Parathyroid adenoma (tissue), 2 donors: Measurements from ENCODE around the gene OPCML.

ENCODE experiments used
- H2AFZ ChIP-seq: fragments of 300-600 bp; sonication (generic); one replicate; pipeline ENCODE4 v1.7.0; 2017; ENCODE audit warnings: antibody characterized with exemption, mild to moderate bottlenecking
- H3K27ac ChIP-seq: fragments of 300-600 bp; sonication (generic); one replicate; pipeline ENCODE4 v1.7.0; 2017
- H3K27me3 ChIP-seq: fragments of 300-600 bp; sonication (generic); one replicate; pipeline ENCODE4 v1.7.0; 2017; ENCODE audit warnings: low read length; ENCODE audit not compliant: control insufficient read depth, insufficient read depth
- H3K36me3 ChIP-seq: fragments of 300-600 bp; sonication (generic); one replicate; pipeline ENCODE4 v1.7.0; 2017; ENCODE audit warnings: low read length; ENCODE audit not compliant: control insufficient read depth, insufficient read depth
- H3K4me1 ChIP-seq: fragments of 300-600 bp; sonication (generic); one replicate; pipeline ENCODE4 v1.7.0; 2017; ENCODE audit warnings: control low read depth
- H3K4me2 ChIP-seq: fragments of 300-600 bp; sonication (generic); one replicate; pipeline ENCODE4 v1.7.0; 2017; ENCODE audit warnings: low read length
- H3K4me3 ChIP-seq: fragments of 300-600 bp; sonication (generic); one replicate; pipeline ENCODE4 v1.7.0; 2017; ENCODE audit warnings: low read depth, low read length
- H3K79me2 ChIP-seq: fragments of 300-600 bp; sonication (generic); one replicate; pipeline ENCODE4 v1.7.0; 2017; ENCODE audit warnings: control low read depth
- H3K9ac ChIP-seq: fragments of 300-600 bp; sonication (generic); one replicate; pipeline ENCODE4 v1.7.0; 2017; ENCODE audit warnings: mild to moderate bottlenecking
- H3K9me3 ChIP-seq: fragments of 300-600 bp; sonication (generic); one replicate; pipeline ENCODE4 v1.7.0; 2017; ENCODE audit warnings: low read length; ENCODE audit not compliant: control insufficient read depth
- TF ChIP-seq, protein P1 (sequence below): fragments of 300-600 bp; sonication (generic); IDR thresholded peaks from one replicate; pipeline ENCODE4 v1.7.0; 2017; ENCODE audit warnings: antibody characterized with exemption, mild to moderate bottlenecking
- donor health status: primary hyperparathyroidism.

OPCML gene

GRCh38 chr11:132586801-132587200 is 945.5 kb downstream of the OPCML start:
- Histone ChIP-seq H2AFZ (no peak overlapping the region), H3K4me2 (no peak overlapping the region), H3K36me3 (no peaks in the 10 kb centered on the region), H3K9me3 (no peaks in the 10 kb centered on the region), H3K4me3 (no peak overlapping the region), H3K9ac (no peak overlapping the region), H3K27ac (no peak overlapping the region), H3K79me2 (no peaks in the 10 kb centered on the region), H3K4me1 (peaks cover 5% of the 10 kb centered on the region), H3K27me3 (no peaks in the 10 kb centered on the region)
- TF ChIP-seq, protein P1, sequence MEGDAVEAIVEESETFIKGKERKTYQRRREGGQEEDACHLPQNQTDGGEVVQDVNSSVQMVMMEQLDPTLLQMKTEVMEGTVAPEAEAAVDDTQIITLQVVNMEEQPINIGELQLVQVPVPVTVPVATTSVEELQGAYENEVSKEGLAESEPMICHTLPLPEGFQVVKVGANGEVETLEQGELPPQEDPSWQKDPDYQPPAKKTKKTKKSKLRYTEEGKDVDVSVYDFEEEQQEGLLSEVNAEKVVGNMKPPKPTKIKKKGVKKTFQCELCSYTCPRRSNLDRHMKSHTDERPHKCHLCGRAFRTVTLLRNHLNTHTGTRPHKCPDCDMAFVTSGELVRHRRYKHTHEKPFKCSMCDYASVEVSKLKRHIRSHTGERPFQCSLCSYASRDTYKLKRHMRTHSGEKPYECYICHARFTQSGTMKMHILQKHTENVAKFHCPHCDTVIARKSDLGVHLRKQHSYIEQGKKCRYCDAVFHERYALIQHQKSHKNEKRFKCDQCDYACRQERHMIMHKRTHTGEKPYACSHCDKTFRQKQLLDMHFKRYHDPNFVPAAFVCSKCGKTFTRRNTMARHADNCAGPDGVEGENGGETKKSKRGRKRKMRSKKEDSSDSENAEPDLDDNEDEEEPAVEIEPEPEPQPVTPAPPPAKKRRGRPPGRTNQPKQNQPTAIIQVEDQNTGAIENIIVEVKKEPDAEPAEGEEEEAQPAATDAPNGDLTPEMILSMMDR, result no peak

- Histone ChIP-seq H3K36me3 (no peaks in the 10 kb centered on the region), H3K4me3 (no peak overlapping the region), H3K27ac (no peak overlapping the region), H3K4me1 (no peaks in the 10 kb centered on the region), H3K9me3 (no peaks in the 10 kb centered on the region), H2AFZ (no peak overlapping the region), H3K4me2 (no peak overlapping the region), H3K27me3 (no peaks in the 10 kb centered on the region), H3K79me2 (no peaks in the 10 kb centered on the region), H3K9ac (no peak overlapping the region)
- TF ChIP-seq, protein P1, result no peak
Observed at GRCh38 chr11:132579634-132580327, 952.5 kb downstream of the OPCML start.

GRCh38 chr11:132579136-132579535 is 953.2 kb downstream of the OPCML start:
- Histone ChIP-seq H2AFZ (no peak overlapping the region), H3K79me2 (no peaks in the 10 kb centered on the region), H3K4me1 (no peaks in the 10 kb centered on the region), H3K9ac (no peak overlapping the region), H3K27me3 (no peaks in the 10 kb centered on the region), H3K4me3 (no peak overlapping the region), H3K36me3 (no peaks in the 10 kb centered on the region), H3K9me3 (no peaks in the 10 kb centered on the region), H3K27ac (no peak overlapping the region), H3K4me2 (no peak overlapping the region)
- TF ChIP-seq, protein P1, result no peak

DNA sequence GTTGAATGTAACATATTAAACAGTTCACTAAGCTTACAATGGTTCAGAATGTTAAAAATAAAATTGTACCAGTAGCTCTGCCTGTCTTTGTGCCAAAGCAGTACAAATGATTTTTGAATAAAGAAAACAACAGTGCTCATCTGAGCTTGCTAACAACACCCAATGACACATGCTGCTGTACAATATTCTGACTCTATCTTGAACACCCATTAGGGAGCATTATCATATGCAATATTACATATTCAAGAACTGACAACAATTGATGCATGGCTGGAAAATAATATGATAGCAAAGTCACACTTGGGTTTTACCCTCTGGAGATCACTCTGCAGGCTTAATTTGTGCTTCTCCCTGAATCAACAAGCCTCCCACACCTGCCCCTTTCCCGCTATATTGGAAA is 953.7 kb downstream of the OPCML start:
- Histone ChIP-seq H3K27ac (no peak overlapping the region), H3K9me3 (no peaks in the 10 kb centered on the region), H3K4me2 (no peak overlapping the region), H3K9ac (no peak overlapping the region), H3K4me3 (no peak overlapping the region), H3K79me2 (no peaks in the 10 kb centered on the region), H3K27me3 (no peaks in the 10 kb centered on the region), H2AFZ (no peak overlapping the region), H3K4me1 (no peaks in the 10 kb centered on the region), H3K36me3 (no peaks in the 10 kb centered on the region)
- TF ChIP-seq, protein P1, result no peak

- H3K9ac ChIP-seq, result no peak overlapping the region
- no peak overlapping the region for H3K27ac ChIP-seq
- H3K4me1 ChIP-seq, result no peaks in the 10 kb centered on the region
- TF ChIP-seq, protein P1, result no peak
- no peak overlapping the region for H3K4me3 ChIP-seq
- no peak overlapping the region for H3K4me2 ChIP-seq
- H3K27me3 ChIP-seq, result no peaks in the 10 kb centered on the region
- no peak overlapping the region for H2AFZ ChIP-seq
- H3K36me3 ChIP-seq, result no peaks in the 10 kb centered on the region
- no peaks in the 10 kb centered on the region for H3K79me2 ChIP-seq
- H3K9me3 ChIP-seq, result no peaks in the 10 kb centered on the region
Observed at GRCh38 chr11:132576706-132577105, 955.6 kb downstream of the OPCML start.
